Measurements from ENCODE around the gene NHS. TPM values are rescaled to one million over a fixed set of nuclear protein-coding genes. Genes with fewer than 3 reads are reported as not detected.

Gene NHS
- total and polyA plus RNA-seq, 2 of the 4 experiments (the other 2 are of a cell fraction), result 0.36 to 0.90 TPM

DNA sequence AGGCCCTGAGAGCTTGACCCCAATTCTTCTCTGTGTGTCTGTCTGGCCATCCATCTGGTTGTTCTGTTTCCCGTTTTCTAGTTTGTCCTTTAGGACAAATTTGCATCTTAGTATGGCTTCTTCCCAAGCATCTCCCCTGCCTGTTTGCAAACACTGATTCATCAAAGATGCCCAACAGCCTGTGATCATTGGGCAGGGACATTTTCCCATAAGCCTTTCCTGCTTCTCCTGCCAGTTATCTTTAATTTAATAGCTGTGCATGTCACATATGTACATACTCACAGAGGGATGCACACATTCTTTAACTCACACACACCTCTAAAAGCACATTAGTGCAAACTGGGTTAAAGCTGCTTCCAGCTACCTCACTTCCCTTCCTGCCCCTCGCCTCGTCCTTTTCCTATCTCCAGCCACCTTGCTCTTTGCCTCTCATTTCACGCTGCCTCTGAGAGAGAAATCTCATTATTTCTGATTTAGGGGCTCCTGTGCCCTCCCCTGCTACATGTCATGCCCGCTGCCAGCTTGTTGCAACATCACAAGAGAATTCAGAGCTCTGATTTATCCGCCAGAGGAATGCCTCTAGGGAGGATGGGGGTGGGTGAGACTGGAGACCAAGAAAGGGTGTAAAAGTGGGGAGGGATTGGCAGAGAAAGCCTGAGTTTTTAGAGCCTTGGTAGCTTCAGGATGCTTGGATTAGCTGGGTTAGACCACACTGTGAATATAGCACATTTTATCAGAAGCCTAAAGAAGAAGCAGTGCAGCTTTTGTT is 100.6 kb downstream of the NHS start:
- H3K9me1 ChIP-seq (ENCODE audit: insufficient read depth, low read length), result no peaks in the 10 kb centered on the region
- no peaks in the 10 kb centered on the region for H4K20me1 ChIP-seq (ENCODE audit: insufficient read depth, low read length)
- H4K5ac ChIP-seq (ENCODE audit: low read depth, low read length), result no peak overlapping the region
- H2AFZ ChIP-seq (replicated peaks; ENCODE audit: low read length, poor library complexity), result no peak overlapping the region
- H3K18ac ChIP-seq (ENCODE audit: low read depth, low read length), result no peak overlapping the region
- TF ChIP-seq RFX5 (IDR thresholded peaks at IDR 0.05; ENCODE audit: low read depth, low read length) (no peak), CEBPB (IDR thresholded peaks at IDR 0.05; ENCODE audit: low read depth, low read length) (0 out of 2 replicates have a peak, but pooled peaks have one; percentile 6)
- H3K4ac ChIP-seq (ENCODE audit: low read depth, low read length), result no peak overlapping the region
- H2BK20ac ChIP-seq (ENCODE audit: low read depth, low read length), result no peak overlapping the region
- H3K56ac ChIP-seq (ENCODE audit: extremely low read depth, insufficient read depth, low read length), result no peak overlapping the region
- H2BK120ac ChIP-seq (ENCODE audit: low read depth, low read length), result no peak overlapping the region
- H4K8ac ChIP-seq (ENCODE audit: low read depth in 2 of 2, low read length in 2 of 2), result no peak overlapping the region
- no peaks in the 10 kb centered on the region for H3K36me3 ChIP-seq (ENCODE audit: control insufficient read depth, insufficient read depth, low read length)
- peaks cover 3% of the 10 kb centered on the region; the same call in 1 of the 2 replicates for H3K4me1 ChIP-seq (ENCODE audit: control insufficient read depth, insufficient read depth, low read length)
- dilution Hi-C loops (cut with HindIII; ENCODE audit: low sequenced_read_pairs, unreplicated experiment), result no loop called here
- no peak overlapping the region for H4K91ac ChIP-seq (ENCODE audit: insufficient read depth, low read depth, low read length)
- H3K79me1 ChIP-seq (ENCODE audit: low read depth in 1 of 2, low read length in 2 of 2), result no peaks in the 10 kb centered on the region
- POLR2A ChIA-PET (ENCODE audit: unreplicated experiment), result no interaction called here
- no peaks in the 10 kb centered on the region for H3K9me3 ChIP-seq (ENCODE audit: control insufficient read depth, insufficient read depth, low read length)
- no peak overlapping the region for H3K4me2 ChIP-seq (ENCODE audit: low read depth, low read length)
- DNase-seq (no peak), ATAC-seq (ENCODE audit: low read depth) (peak; percentile 40; the same call in 1 of the 2 replicates)
- BruUV-seq (replicated peaks), result no TSS peak
- H3K9ac ChIP-seq (ENCODE audit: low read depth, low read length), result no peak overlapping the region
- no peak overlapping the region for H3K27ac ChIP-seq (ENCODE audit: insufficient read depth, low read length)
- peaks cover 4% of the 10 kb centered on the region for H3K27me3 ChIP-seq (ENCODE audit: control insufficient read depth, insufficient read depth, low read length)
- WGBS, 2 experiments (ENCODE audit: extremely low coverage in 2 of 2, insufficient read length in 1 of 2), result 40% methylated on average over 1 of the region's 6 CpGs; no CpG with 5 or more reads in 1 of the 2 experiments
- no peak overlapping the region for H2BK15ac ChIP-seq (ENCODE audit: low read depth, low read length)
- H2BK5ac ChIP-seq (ENCODE audit: low read depth, low read length, poor library complexity, severe bottlenecking), result no peak overlapping the region
- intact Hi-C loops (cut with micrococcal nuclease), result loop anchor here (5.0 to 10.0 kb wide), 2 partner anchors 59 to 1758 kb away; no protein-coding TSS in a partner anchor
- H3K4me3 ChIP-seq (ENCODE audit: insufficient read depth, low read depth, low read length), result no peak overlapping the region
- in situ Hi-C loops (cut with MboI; ENCODE audit: low sequenced_read_pairs), result no loop called here
- H3K14ac ChIP-seq (replicated peaks; ENCODE audit: low read depth, low read length), result no peak overlapping the region
- H2AK9ac ChIP-seq (replicated peaks; ENCODE audit: low read depth, low read length, poor library complexity), result no peak overlapping the region
- H3K23ac ChIP-seq (ENCODE audit: low read depth, low read length), result no peak overlapping the region
- no peak overlapping the region for H2AK5ac ChIP-seq (ENCODE audit: low read depth, low read length)
- CTCF ChIA-PET, result interaction anchor here (0.6 kb wide), 1 partner anchor 110 kb away, joined by 3 read pairs; no protein-coding TSS in a partner anchor
